Stimulated activated memory B cell treated with anti-CD40 and anti-IgM and Interleukin-4, amounts not matched to agents 10 μg/mL and 1 μg/mL and 100 μg/mL, for 72 hours (primary cell): ENCODE data around the gene JCHAIN.

Source experiments
- ATAC-seq: fragments of 150-1000 bp; cut with Tn5 transposase; 2 replicates; pipeline ENCODE4 v1.10.0; 2021
- H3K27ac Mint-ChIP-seq: one replicate; pipeline ENCODE4 v1.8.0; 2022; ENCODE audit warnings: mild to moderate bottlenecking, mixed read lengths
- H3K27me3 Mint-ChIP-seq: one replicate; pipeline ENCODE4 v1.8.0; 2022; ENCODE audit warnings: mixed read lengths
- H3K36me3 Mint-ChIP-seq: one replicate; pipeline ENCODE4 v1.8.0; 2022; ENCODE audit warnings: mixed read lengths
- H3K4me1 Mint-ChIP-seq: one replicate; pipeline ENCODE4 v1.8.0; 2022; ENCODE audit warnings: mixed read lengths
- H3K4me3 Mint-ChIP-seq: one replicate; pipeline ENCODE4 v1.8.0; 2022; ENCODE audit warnings: mild to moderate bottlenecking, moderate library complexity, mixed read lengths
- H3K9me3 Mint-ChIP-seq: one replicate; pipeline ENCODE4 v1.8.0; 2022; ENCODE audit warnings: mixed read lengths

The JCHAIN gene

DNA sequence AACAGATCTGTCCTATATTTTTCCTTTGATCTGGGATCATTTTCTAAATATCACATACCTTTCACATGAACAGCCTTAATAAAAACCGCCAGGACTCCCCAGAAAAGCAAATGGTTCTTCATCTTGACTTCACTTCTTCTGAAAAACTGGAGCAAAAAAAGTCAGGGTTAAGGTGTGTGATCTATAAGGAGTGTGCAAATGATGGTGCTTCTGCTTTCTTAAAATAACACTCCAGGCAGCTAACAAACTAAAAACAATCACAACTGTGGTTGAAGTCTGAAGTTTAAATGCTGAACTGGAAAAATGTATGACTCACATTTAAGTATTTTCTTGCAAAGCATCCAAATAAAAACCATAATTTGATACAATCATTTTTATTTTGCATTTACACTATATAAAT lies at the start of gene JCHAIN:
TSS of gene JCHAIN (minus strand) at position 140 of the 400 bp plus-strand sequence. CDS start at position 122, 18 bp downstream.
- ATAC-seq, result peak; percentile 81
- no peaks in the 10 kb centered on the region for H3K27me3 Mint-ChIP-seq
- H3K4me1 Mint-ChIP-seq, result peaks cover 55% of the 10 kb centered on the region
- H3K36me3 Mint-ChIP-seq, result peaks cover 7% of the 10 kb centered on the region
- H3K27ac Mint-ChIP-seq, result peak within 1 kb of the TSS; percentile 53
- H3K9me3 Mint-ChIP-seq, result no peaks in the 10 kb centered on the region
- H3K4me3 Mint-ChIP-seq, result peak within 1 kb of the TSS; percentile 87

DNA sequence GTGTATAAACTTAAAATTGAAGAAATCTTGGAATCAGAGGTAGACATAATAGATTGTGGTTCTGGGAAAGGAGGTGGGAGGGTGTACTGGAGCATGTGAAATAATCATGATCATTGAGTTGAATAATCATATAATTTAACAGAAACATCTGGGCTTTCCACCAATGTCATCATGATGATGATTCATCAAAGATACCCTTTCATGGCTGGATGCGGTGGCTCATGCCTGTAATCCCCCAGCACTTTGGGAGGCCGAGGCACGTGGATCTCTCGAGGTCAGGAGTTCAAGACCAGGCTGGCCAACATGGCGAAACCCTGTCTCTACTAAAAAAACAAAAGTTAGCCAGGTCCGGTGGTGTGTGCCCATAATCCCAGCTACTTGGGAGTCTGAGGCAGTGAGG lies 48.8 kb upstream of the JCHAIN start:
- peak overlapping the region; percentile 88 for H3K27ac Mint-ChIP-seq
- peak overlapping the region; percentile 55 for H3K4me3 Mint-ChIP-seq
- H3K4me1 Mint-ChIP-seq, result peaks cover 56% of the 10 kb centered on the region
- H3K36me3 Mint-ChIP-seq, result peaks cover 6% of the 10 kb centered on the region
- peak; percentile 5 for ATAC-seq
- no peaks in the 10 kb centered on the region for H3K27me3 Mint-ChIP-seq
- H3K9me3 Mint-ChIP-seq, result no peaks in the 10 kb centered on the region

DNA sequence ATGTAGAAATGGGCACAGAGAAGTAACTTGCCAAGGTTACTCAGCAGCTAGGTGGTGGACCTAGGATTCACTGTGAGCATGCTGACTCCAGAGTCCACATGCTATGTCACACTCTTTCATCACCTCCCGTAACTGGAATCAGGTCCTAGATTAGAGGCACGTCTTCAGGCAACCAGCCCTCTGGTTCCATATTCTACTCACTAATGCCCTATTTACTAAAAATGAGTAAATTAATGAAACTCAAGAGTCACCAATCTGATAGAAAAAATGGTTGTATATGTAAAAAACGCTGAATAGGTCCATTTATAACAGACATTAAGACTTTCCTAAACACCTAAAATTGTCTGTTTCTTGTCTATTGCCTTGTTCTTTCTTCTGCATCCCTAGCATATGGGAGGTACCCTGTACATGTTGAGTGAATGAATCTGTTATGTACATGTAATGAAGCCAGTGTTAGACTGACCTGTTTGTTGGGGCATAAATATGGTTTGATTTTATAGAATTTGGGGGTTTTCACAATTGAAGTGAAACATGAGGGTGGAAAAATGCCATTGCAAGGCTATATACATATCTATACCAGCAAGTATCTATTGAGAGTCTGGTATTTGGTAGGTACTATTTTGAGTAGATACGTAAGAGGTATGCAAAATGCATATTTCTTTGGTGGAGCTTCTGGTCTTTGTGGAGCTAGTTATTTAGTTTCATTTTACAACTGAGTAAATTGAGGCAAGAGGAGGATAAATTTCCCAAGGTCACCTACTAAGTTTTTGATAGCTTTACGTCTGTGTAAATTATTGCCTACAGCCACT lies 48.0 kb upstream of the JCHAIN start:
- H3K9me3 Mint-ChIP-seq, result no peaks in the 10 kb centered on the region
- no peaks in the 10 kb centered on the region for H3K27me3 Mint-ChIP-seq
- peak overlapping the region; percentile 88 for H3K27ac Mint-ChIP-seq
- ATAC-seq, result peak; percentile 73
- H3K36me3 Mint-ChIP-seq, result peaks cover 6% of the 10 kb centered on the region
- peak overlapping the region; percentile 55 for H3K4me3 Mint-ChIP-seq
- peaks cover 57% of the 10 kb centered on the region for H3K4me1 Mint-ChIP-seq

DNA sequence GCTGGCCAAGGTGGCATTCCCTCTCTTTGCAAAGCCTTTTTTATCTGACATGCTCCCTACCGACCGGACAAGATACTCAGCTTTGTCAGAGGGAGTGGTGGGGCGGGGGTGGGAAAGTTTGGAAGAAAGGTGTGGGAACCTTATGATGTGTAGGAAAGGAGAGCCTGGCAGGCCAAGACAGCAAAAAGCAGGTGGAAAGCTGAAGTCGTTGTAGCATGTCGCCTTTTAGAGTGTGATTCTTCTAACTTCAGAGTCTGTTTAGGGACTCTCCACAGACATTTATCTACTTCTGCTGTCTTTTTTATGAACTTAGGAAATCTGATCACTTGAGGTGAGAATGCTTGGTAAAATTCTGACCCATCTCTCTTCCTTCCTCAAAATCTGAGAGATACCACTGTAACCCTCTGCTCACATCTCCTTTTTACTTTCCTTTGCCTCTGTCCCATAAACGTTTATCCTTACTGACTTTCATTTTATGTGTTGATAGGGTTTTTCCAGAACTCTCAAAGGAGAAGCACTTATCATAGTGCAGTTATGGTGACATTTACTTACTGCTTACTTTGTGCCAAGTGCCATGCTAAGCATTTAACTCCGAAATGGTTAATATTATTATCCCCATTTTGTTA lies 47.3 kb upstream of the JCHAIN start:
- peak overlapping the region; percentile 88 for H3K27ac Mint-ChIP-seq
- H3K4me1 Mint-ChIP-seq, result peaks cover 60% of the 10 kb centered on the region
- peak; percentile 89 for ATAC-seq
- H3K9me3 Mint-ChIP-seq, result no peaks in the 10 kb centered on the region
- peaks cover 6% of the 10 kb centered on the region for H3K36me3 Mint-ChIP-seq
- H3K27me3 Mint-ChIP-seq, result no peaks in the 10 kb centered on the region
- peak overlapping the region; percentile 55 for H3K4me3 Mint-ChIP-seq

DNA sequence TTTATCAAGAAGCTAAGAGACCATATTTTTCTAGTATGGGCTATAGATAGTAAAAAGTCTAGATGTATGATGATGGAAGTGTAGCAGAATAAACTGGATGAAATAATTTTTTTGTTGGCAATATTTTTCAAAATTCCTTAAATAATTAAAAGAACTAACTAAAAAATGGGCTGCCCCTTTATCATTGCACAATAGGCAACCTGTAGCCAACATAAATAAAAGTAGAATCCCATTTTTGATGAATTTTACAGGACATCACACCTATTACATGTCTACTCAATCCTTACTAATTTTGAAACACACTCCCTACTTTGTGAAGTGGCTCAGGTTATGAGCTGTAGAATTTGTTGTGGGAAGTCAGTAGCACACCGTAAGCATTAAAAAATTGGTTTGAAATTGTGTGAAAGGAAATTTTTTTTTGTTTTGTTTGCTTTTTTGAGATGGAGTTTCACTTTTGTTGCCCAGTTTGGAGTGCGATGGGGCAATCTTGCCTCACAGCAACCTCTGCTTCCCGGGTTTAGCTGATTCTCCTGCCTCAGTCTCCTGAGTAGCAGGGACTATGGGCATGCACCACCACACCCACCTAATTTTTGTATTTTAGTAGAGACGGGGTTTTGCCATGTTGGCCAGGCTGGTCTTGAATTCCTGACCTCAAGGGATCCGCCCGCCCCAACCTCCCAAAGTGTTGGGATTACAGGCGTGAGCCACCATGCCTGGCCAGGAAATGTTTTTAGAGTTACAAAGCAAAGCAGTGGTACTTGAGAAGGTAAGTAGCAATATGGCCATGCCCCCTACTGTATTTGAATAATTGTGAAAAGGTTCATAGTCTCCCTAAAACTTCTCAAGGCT lies 46.5 kb upstream of the JCHAIN start:
- Mint-ChIP-seq H3K27me3 (no peaks in the 10 kb centered on the region), H3K27ac (peak overlapping the region; percentile 88), H3K4me1 (peaks cover 60% of the 10 kb centered on the region), H3K36me3 (peaks cover 6% of the 10 kb centered on the region), H3K4me3 (peak overlapping the region; percentile 55), H3K9me3 (no peaks in the 10 kb centered on the region)
- no peak for ATAC-seq

DNA sequence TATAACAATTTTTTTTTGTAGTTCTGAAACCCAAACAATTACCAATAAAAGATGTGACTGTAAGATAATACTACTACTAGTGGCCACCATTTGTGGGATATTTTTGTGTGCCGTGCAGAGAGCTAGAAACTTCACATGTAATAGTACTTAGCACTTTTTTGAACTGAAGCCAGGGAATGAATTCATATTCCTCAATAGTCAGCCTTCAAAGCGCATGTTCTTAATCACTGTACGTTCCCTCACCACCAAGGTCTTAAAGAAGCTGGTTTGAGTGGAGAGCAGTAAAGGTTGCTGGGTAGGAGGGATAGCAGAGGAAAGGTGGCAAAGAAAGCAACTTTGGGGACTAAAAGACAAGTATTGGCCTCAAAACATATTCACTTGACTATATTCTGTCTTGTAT lies 45.8 kb upstream of the JCHAIN start:
- H3K9me3 Mint-ChIP-seq, result no peaks in the 10 kb centered on the region
- peak overlapping the region; percentile 88 for H3K27ac Mint-ChIP-seq
- ATAC-seq, result no peak
- peak overlapping the region; percentile 27 for H3K4me3 Mint-ChIP-seq
- H3K4me1 Mint-ChIP-seq, result peaks cover 54% of the 10 kb centered on the region
- no peaks in the 10 kb centered on the region for H3K27me3 Mint-ChIP-seq
- H3K36me3 Mint-ChIP-seq, result peaks cover 1% of the 10 kb centered on the region

DNA sequence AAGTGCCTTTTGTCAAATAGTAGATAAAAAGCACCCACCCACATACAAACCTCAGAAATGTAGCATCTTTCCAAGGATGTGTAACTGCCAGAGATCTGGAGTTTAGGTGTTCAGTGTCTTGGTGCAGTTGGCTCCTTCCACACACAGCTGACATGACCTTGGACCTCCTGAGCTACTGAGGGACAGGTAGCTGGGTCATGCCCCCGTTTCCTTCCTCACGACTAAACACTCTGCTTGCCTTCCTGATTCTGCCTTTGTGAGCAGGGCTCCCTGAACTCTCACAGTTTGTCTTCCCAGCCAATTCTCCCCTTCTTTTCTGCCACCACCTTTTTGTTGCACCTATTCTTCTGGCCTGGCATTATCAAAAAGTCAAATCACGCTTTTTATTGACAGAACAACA lies 45.3 kb upstream of the JCHAIN start:
- Mint-ChIP-seq H3K9me3 (no peaks in the 10 kb centered on the region), H3K4me3 (peak overlapping the region; percentile 27), H3K36me3 (no peaks in the 10 kb centered on the region), H3K27ac (peak overlapping the region; percentile 88), H3K4me1 (peaks cover 53% of the 10 kb centered on the region), H3K27me3 (no peaks in the 10 kb centered on the region)
- ATAC-seq, result no peak

DNA sequence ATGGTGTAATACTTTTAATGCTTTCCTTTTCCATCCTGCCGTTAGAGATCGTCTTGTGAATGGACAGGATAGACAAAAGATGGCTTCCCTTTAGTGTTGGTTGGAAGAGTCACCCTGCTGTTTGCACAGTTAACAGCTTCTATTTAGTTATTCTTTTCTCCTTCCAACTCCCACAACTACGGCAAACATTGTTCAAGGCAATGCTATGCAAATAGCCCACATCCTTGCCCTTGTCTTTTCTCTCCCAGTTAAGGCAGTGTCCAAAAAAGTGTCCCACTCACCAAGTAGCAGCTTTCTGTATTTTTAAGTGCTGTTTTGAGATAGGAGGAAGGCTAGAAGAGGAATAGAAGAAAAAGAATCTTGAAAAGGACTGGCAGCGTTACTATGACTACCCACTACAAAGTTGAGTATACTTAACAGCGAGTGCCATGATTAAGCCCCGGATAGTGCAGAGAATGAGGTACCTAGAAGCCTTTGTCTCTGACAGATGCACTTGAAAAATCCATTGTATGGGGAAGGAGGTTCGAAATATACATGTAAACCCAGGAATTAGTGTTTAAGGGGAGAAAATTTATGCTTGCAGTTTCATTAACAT lies 43.4 kb upstream of the JCHAIN start:
- Mint-ChIP-seq H3K4me1 (peaks cover 56% of the 10 kb centered on the region), H3K27ac (peak overlapping the region; percentile 62), H3K9me3 (no peaks in the 10 kb centered on the region), H3K4me3 (no peak overlapping the region), H3K27me3 (no peaks in the 10 kb centered on the region), H3K36me3 (peaks cover 5% of the 10 kb centered on the region)
- no peak for ATAC-seq

DNA sequence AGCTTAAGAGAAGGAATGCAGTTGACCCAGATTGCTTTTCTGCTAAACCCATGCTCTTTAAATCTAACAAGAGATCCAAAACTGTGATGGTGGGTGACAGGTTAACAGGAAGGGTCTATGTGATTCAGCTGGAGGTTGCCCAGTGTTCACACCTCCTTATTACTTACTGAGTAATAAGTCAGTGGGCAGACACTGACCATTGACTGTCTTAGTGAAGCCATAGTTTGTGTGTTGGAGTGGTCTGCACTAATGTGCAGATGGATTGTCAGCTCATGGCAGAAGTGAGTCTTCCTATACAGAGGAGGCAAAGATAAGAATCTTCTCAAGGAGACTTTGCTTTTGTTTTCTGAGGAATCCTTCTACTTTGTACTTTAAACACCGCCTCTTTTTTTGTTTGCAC lies 40.2 kb upstream of the JCHAIN start:
- Mint-ChIP-seq H3K36me3 (peaks cover 5% of the 10 kb centered on the region), H3K9me3 (no peaks in the 10 kb centered on the region), H3K4me3 (peak overlapping the region; percentile 98), H3K27ac (peak overlapping the region; percentile 98), H3K27me3 (no peaks in the 10 kb centered on the region), H3K4me1 (peaks cover 40% of the 10 kb centered on the region)
- no peak for ATAC-seq

DNA sequence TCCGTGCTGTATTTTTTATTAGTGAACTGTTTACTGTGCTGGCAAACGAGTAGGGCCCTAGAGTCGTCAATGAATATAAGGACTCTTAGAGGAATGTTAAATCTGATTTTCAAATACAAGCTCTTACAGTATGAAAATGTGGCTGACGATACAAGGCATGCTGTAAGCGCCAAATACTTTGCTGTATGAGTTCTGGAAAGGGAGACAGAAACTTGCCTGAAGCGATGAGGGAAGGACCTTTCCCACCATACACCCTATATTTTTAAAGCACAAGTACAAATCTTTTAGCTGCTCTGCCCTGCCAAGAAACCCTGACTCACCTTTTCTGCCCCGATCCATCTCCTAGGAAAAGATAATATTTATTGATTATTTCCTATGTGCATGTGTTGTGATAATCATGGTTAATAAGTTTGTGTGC lies 39.7 kb upstream of the JCHAIN start:
- ATAC-seq, result no peak
- Mint-ChIP-seq H3K4me1 (peaks cover 38% of the 10 kb centered on the region), H3K36me3 (peaks cover 5% of the 10 kb centered on the region), H3K27me3 (no peaks in the 10 kb centered on the region), H3K27ac (peak overlapping the region; percentile 98), H3K9me3 (no peaks in the 10 kb centered on the region), H3K4me3 (peak overlapping the region; percentile 98)

DNA sequence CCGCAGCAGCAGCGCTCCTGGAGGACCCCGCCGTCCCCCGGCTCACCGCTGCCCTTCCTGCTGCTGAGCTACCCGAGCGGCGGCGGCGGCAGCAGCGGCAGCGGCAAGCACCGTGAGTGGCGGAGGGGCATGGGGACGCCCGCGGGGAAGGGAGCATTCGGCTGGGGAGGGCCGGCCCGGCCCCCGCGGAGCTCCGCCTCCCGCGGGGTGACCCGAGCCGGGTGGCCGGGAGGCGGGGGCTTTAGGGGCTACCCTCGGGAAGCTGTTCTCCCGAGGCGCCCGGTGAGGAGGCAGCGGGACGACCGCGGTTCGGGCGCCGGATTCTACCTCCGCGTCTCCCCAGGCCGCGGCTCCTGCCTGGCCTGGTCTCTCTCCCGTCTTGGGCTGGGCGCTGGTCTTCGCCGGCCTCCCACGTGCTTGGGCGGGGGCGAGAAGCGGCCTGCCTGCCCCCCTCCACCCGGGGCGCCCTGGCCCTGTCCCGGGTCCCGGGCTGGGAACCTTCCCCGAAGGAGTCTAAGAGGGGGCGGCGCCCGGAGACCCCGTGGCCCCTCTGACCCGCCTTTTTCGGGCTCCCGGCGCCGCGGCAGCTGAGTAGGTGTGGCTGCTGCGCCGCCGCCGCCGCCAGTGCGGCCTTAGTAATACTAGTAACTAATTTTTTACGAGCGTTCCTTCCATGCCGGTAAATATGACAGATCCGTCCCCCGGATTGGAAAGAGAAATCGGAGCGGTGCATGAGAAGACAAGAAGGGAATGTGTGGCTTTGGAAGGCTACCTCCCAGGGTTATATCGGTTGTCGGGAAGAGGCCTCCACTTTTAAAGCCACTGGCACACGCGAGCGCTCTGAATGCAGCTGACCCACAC lies 39.1 kb upstream of the JCHAIN start:
- Mint-ChIP-seq H3K27ac (peak overlapping the region; percentile 98), H3K4me1 (peaks cover 38% of the 10 kb centered on the region), H3K27me3 (no peaks in the 10 kb centered on the region), H3K9me3 (no peaks in the 10 kb centered on the region), H3K36me3 (peaks cover 5% of the 10 kb centered on the region), H3K4me3 (peak overlapping the region; percentile 98)
- peak; percentile 84 for ATAC-seq

DNA sequence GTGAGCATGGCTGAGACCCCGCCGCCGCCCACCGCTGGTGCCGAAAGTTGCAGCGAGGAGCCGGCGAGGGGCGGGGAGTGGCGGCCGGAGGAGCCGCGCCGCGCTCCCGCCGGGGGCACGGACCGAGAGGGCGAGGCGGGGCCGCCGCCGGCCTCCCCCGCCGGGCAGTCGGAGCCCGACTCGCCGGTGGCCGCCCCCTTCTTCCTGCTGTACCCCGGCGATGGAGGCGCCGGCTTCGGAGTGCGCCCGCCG lies 38.5 kb upstream of the JCHAIN start:
- H3K4me3 Mint-ChIP-seq, result peak overlapping the region; percentile 98
- H3K27ac Mint-ChIP-seq, result peak overlapping the region; percentile 98
- peak; percentile 55 for ATAC-seq

DNA sequence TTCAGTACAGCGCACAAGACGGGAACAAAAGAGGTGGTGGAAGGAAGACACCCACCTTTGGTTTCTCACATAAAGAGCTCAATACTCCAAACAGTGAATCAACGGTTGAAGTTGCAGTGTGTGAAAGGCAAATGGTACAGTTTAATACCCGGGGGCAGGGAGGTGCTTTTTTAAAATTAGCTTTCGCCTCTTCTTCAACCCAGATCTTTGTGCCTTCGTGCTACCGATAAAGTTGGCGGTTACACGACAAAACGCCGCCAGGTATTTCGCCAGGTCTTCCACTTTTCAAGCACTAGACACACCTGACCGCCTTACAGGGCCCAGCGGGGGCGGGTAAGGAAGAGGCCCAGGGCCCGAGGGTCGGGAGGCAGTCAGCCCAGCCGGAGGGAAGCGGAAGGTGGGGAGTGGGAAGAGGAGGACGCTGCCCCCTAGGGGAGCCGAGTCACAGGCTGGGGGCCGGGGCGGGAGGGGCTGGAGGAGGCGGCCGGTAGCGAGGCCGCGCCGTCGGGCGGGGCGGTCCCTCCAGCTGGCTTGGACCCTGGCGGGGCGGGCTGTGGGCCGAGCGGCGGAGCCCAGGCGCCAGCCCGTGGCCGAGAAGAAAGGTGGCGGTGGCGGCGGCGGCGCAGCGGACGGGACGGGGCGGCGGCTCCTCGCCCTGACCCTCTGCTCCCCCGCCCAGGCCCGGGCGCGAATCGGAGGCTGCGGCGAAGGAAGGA lies 38.1 kb upstream of the JCHAIN start:
- Mint-ChIP-seq H3K4me1 (peaks cover 29% of the 10 kb centered on the region), H3K36me3 (peaks cover 5% of the 10 kb centered on the region), H3K9me3 (no peaks in the 10 kb centered on the region), H3K27me3 (no peaks in the 10 kb centered on the region), H3K27ac (peak overlapping the region; percentile 98), H3K4me3 (peak overlapping the region; percentile 98)
- peak; percentile 85 for ATAC-seq

More for the DNA sequence above, 38.5 kb upstream of the JCHAIN start:
- H3K4me1 Mint-ChIP-seq, result peaks cover 34% of the 10 kb centered on the region
- H3K9me3 Mint-ChIP-seq, result no peaks in the 10 kb centered on the region
- H3K36me3 Mint-ChIP-seq, result peaks cover 5% of the 10 kb centered on the region
- H3K27me3 Mint-ChIP-seq, result no peaks in the 10 kb centered on the region
